Right lobe of liver (tissue), 4 donors: ENCODE results near the gene TRAPPC6A.

Experiments used
- CTCF ChIP-seq, 4 donors: fragments of 200-600 bp in 3 of 4; fragments of 450-650 bp in 1 of 4; IDR thresholded peaks; one replicate each; pipeline versions ENCODE4 v1.5.1 to v1.8.0; 2016 to 2022; ENCODE audit warnings: antibody characterized with exemption in 4 of 4, mild to moderate bottlenecking in 2 of 4
- POLR2A ChIP-seq: fragments of 450-650 bp; IDR thresholded peaks from one replicate; pipeline ENCODE4 v1.6.1; 2017; ENCODE audit warnings: antibody characterized with exemption, mild to moderate bottlenecking
- donor health status: DM: no; HTN: no; CAD: no.
- donor health status: DM: no; HTN: no; CAD: no.
- donor health status: DM: no; HTN: yes; CAD: no.

- TF ChIP-seq CTCF (IDR thresholded peaks at IDR 0.05) (no peak), POLR2A (no peak)
Observed at GRCh38 chr19:45175515-45176345, 2.3 kb downstream of the TRAPPC6A start.
